Activated T-cell treated with anti-CD3 and anti-CD28 coated beads, Interleukin-2, amount 50 U/mL, for 48 hours (primary cell): ENCODE data around the gene BCAN.

ENCODE experiments used
- DNase-seq, 2 experiments: peaks; one replicate each; pipeline ENCODE4 v3.0.0-alpha.2; 2020

The BCAN gene

GRCh38 chr1:156700736-156701531 lies 59.0 kb downstream of the BCAN start:
- DNase-seq: no peak

- DNase-seq: no peak
Observed at GRCh38 chr1:156703336-156703735, 61.4 kb downstream of the BCAN start.

- DNase-seq: no peak
Observed at GRCh38 chr1:156703741-156704140, 61.8 kb downstream of the BCAN start.

GRCh38 chr1:156704166-156704711 lies 62.3 kb downstream of the BCAN start:
- no peak for DNase-seq

GRCh38 chr1:156704930-156705320 lies 63.0 kb downstream of the BCAN start:
- DNase-seq: peak; percentile 66 to 74

- peak; percentile 61 to 62 for DNase-seq
Observed at GRCh38 chr1:156705321-156705917, 63.5 kb downstream of the BCAN start, which contains the start of gene CRABP2. Gene CRABP2, minus strand, starts transcription at chr1:156705583. Its CDS starts 137 bp downstream, at chr1:156705446.

GRCh38 chr1:156705918-156706656 lies 64.2 kb downstream of the BCAN start:
- DNase-seq: peak; percentile 81 to 86

- no peak for DNase-seq
Observed at GRCh38 chr1:156706657-156707416, 64.9 kb downstream of the BCAN start.

GRCh38 chr1:156707417-156708217 lies 65.7 kb downstream of the BCAN start:
- DNase-seq: no peak

GRCh38 chr1:156708218-156708661 lies 66.3 kb downstream of the BCAN start:
- DNase-seq: no peak

- DNase-seq: no peak
Observed at GRCh38 chr1:156709031-156709430, 67.1 kb downstream of the BCAN start.
